ENCODE data around the gene WIPI1. TPM values are rescaled to one million over a fixed set of nuclear protein-coding genes. Genes with fewer than 3 reads are reported as not detected.
A peak's percentile ranks its signal among the peaks of the same experiment; 100 is the strongest.

WIPI1 gene
- total and polyA plus RNA-seq, 2 of the 13 experiments (the other 11 are each of a cell fraction or from before 2014, with no cell fraction given) = 29.4 to 141 TPM

DNA sequence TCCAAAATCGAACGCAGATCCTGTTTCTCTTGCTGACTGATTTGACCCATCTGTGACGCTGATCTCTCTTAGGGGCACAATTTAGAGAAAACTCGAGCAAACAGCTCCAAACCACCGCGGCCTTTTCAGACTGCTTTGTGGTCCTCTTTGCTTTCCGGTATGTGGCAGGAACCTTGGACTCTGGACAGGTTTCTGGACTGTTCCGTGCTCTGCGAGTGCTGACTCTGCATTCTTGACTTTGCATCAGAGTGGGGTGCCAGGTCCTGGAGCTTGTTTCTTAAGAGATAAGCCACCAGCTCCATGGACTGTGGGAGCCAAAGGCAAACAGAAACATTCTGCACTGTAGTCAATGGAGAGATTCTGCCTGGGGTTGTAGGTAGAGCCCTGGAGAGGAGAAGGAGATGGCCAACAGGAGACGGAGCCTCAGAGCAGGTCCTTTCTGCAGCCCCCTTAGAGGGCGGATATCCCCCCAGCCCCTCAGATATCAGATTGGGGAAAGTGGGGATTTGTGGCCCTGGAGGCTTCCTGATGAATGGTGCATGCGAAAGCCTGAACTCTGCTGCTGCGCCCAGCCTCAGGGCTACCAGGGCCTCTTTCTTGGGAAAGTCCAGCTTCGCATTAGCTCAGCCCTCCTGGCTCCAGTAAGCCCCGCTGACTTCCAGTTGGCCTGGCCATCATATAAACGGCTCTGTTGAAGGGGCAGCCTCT, 65.6 kb downstream of the WIPI1 start (continued):
- TF ChIP-seq TEAD3 (CRISPR knock-in tag; optimal IDR thresholded peaks at IDR 0.05; ENCODE audit: borderline replicate concordance) (peak; percentile 95), CCAR2 (optimal IDR thresholded peaks at IDR 0.05; ENCODE audit: low read depth, low read length) (no peak), SETDB1 (CRISPR knock-in tag; IDR thresholded peaks at IDR 0.05; ENCODE audit: borderline replicate concordance) (no peak; the same call in 1 of the 2 replicates), IRF1 (CRISPR knock-in tag; IDR thresholded peaks at IDR 0.05; ENCODE audit: low read depth) (0 out of 2 replicates have a peak, but pooled peaks have one; percentile 74), IKZF1 (IDR thresholded peaks at IDR 0.05) (no peak), THYN1 (CRISPR knock-in tag; IDR thresholded peaks at IDR 0.05; ENCODE audit: borderline replicate concordance, low read depth) (no peak), PTBP1 (IDR thresholded peaks at IDR 0.05; ENCODE audit: low read depth, low read length, poor library complexity, severe bottlenecking) (no peak), ISL2 (CRISPR knock-in tag; IDR thresholded peaks at IDR 0.05) (no peak), ZBTB7B (CRISPR knock-in tag; IDR thresholded peaks at IDR 0.05) (peak; percentile 72), ZNF674 (CRISPR knock-in tag; IDR thresholded peaks at IDR 0.05; ENCODE audit: low read depth) (no peak), MIER2 (CRISPR knock-in tag; IDR thresholded peaks at IDR 0.05) (0 out of 2 replicates have a peak, but pooled peaks have one; percentile 19), ZNF280D (CRISPR knock-in tag; IDR thresholded peaks at IDR 0.05) (no peak), ZMYM3 (CRISPR knock-in tag; IDR thresholded peaks at IDR 0.05) (peak; percentile 47; the same call in 1 of the 2 replicates), SPEN (CRISPR knock-in tag; IDR thresholded peaks at IDR 0.05; ENCODE audit: low read depth) (peak; percentile 63; the same call in 1 of the 2 replicates), ETV5 (CRISPR knock-in tag; IDR thresholded peaks at IDR 0.05; ENCODE audit: borderline replicate concordance) (peak; percentile 91; the same call in 1 of the 2 replicates), TFAP4 (IDR thresholded peaks at IDR 0.05; ENCODE audit: borderline replicate concordance, low read depth) (0 out of 2 replicates have a peak, but pooled peaks have one; percentile 8), ZNF782 (CRISPR knock-in tag; IDR thresholded peaks at IDR 0.05; ENCODE audit: borderline replicate concordance) (0 out of 2 replicates have a peak, but pooled peaks have one; percentile 50), HOXA3 (CRISPR knock-in tag; IDR thresholded peaks at IDR 0.05) (peak; percentile 79; the same call in 1 of the 2 replicates)
- TF ChIP-seq, protein P1, sequence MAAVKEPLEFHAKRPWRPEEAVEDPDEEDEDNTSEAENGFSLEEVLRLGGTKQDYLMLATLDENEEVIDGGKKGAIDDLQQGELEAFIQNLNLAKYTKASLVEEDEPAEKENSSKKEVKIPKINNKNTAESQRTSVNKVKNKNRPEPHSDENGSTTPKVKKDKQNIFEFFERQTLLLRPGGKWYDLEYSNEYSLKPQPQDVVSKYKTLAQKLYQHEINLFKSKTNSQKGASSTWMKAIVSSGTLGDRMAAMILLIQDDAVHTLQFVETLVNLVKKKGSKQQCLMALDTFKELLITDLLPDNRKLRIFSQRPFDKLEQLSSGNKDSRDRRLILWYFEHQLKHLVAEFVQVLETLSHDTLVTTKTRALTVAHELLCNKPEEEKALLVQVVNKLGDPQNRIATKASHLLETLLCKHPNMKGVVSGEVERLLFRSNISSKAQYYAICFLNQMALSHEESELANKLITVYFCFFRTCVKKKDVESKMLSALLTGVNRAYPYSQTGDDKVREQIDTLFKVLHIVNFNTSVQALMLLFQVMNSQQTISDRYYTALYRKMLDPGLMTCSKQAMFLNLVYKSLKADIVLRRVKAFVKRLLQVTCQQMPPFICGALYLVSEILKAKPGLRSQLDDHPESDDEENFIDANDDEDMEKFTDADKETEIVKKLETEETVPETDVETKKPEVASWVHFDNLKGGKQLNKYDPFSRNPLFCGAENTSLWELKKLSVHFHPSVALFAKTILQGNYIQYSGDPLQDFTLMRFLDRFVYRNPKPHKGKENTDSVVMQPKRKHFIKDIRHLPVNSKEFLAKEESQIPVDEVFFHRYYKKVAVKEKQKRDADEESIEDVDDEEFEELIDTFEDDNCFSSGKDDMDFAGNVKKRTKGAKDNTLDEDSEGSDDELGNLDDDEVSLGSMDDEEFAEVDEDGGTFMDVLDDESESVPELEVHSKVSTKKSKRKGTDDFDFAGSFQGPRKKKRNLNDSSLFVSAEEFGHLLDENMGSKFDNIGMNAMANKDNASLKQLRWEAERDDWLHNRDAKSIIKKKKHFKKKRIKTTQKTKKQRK (IDR thresholded peaks at IDR 0.05; ENCODE audit: low read length) = no peak
- TF ChIP-seq, protein P2, sequence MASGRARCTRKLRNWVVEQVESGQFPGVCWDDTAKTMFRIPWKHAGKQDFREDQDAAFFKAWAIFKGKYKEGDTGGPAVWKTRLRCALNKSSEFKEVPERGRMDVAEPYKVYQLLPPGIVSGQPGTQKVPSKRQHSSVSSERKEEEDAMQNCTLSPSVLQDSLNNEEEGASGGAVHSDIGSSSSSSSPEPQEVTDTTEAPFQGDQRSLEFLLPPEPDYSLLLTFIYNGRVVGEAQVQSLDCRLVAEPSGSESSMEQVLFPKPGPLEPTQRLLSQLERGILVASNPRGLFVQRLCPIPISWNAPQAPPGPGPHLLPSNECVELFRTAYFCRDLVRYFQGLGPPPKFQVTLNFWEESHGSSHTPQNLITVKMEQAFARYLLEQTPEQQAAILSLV (CRISPR knock-in tag; IDR thresholded peaks at IDR 0.05; ENCODE audit: borderline replicate concordance) = peak; percentile 53; the same call in 1 of the 2 replicates

Data from HepG2 (cell line).